Activated CD8-positive, alpha-beta T cell treated with anti-CD3 and anti-CD28 coated beads for 36 hours (primary cell): ENCODE measurements around the gene CNOT6. TPM values are rescaled to one million over a fixed set of nuclear protein-coding genes. Genes with fewer than 3 reads are reported as not detected.

ENCODE experiments used
- ATAC-seq: fragments of 200-7000 bp; cut with Tn5 transposase; one replicate; pipeline ENCODE4 v1.10.0; 2021; ENCODE audit warnings: mild to moderate bottlenecking, moderate library complexity
- CTCF ChIA-PET: fragments of 350-600 bp; sonication (Branson Sonifier 250); formaldehyde crosslinking; loops from one replicate; lab custom pipeline; 2021; ENCODE audit warnings: antibody characterized with exemption; lab: Charles Lee
- POLR2A ChIA-PET: fragments of 350-600 bp; sonication (Branson Sonifier 250); formaldehyde crosslinking; loops from one replicate; lab custom pipeline; 2021; ENCODE audit warnings: antibody characterized with exemption; lab: Charles Lee
- DNase-seq: peaks from one replicate; pipeline ENCODE4 v3.0.0-alpha.2; 2020
- H3K27ac Mint-ChIP-seq: one replicate; pipeline ENCODE4 v1.8.0; 2021; ENCODE audit warnings: mild to moderate bottlenecking, mixed read lengths
- H3K27me3 Mint-ChIP-seq: one replicate; pipeline ENCODE4 v1.8.0; 2021; ENCODE audit warnings: mixed read lengths
- H3K36me3 Mint-ChIP-seq: one replicate; pipeline ENCODE4 v1.8.0; 2021; ENCODE audit warnings: low read depth, mixed read lengths
- H3K4me1 Mint-ChIP-seq: one replicate; pipeline ENCODE4 v1.8.0; 2021; ENCODE audit warnings: low read depth, mixed read lengths
- H3K4me3 Mint-ChIP-seq: one replicate; pipeline ENCODE4 v1.8.0; 2021; ENCODE audit warnings: mild to moderate bottlenecking, moderate library complexity, mixed read lengths
- H3K9me3 Mint-ChIP-seq: one replicate; pipeline ENCODE4 v1.8.0; 2021; ENCODE audit warnings: mixed read lengths
- intact Hi-C: fragments of 100-400 bp; cut with micrococcal nuclease; formaldehyde crosslinking; loops from one replicate; pipeline ENCODE4 v1.10.0; 2022
- total RNA-seq, 2 experiments: library from RNA; stranded (reverse); gene quantifications; one replicate each; pipeline ENCODE4 v1.2.3, GENCODE V29; 2021
- TF ChIP-seq, protein P1 (sequence below): fragments of 200-600 bp; IDR thresholded peaks from one replicate; pipeline ENCODE4 v1.8.0; 2022; ENCODE audit warnings: antibody characterized with exemption, mild to moderate bottlenecking

The CNOT6 gene
- total RNA-seq, 2 experiments from 2014 or later: 28.4 to 30.4 TPM

GRCh38 chr5:180484813-180485212, 9.4 kb upstream of the CNOT6 start:
- Mint-ChIP-seq H3K27ac (no peak overlapping the region), H3K36me3 (no peaks in the 10 kb centered on the region), H3K9me3 (no peaks in the 10 kb centered on the region), H3K27me3 (no peaks in the 10 kb centered on the region), H3K4me1 (no peaks in the 10 kb centered on the region), H3K4me3 (no peak overlapping the region)
- no peak for DNase-seq
- CTCF ChIA-PET: no interaction called here
- TF ChIP-seq, protein P1, sequence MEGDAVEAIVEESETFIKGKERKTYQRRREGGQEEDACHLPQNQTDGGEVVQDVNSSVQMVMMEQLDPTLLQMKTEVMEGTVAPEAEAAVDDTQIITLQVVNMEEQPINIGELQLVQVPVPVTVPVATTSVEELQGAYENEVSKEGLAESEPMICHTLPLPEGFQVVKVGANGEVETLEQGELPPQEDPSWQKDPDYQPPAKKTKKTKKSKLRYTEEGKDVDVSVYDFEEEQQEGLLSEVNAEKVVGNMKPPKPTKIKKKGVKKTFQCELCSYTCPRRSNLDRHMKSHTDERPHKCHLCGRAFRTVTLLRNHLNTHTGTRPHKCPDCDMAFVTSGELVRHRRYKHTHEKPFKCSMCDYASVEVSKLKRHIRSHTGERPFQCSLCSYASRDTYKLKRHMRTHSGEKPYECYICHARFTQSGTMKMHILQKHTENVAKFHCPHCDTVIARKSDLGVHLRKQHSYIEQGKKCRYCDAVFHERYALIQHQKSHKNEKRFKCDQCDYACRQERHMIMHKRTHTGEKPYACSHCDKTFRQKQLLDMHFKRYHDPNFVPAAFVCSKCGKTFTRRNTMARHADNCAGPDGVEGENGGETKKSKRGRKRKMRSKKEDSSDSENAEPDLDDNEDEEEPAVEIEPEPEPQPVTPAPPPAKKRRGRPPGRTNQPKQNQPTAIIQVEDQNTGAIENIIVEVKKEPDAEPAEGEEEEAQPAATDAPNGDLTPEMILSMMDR: no peak
- no peak for ATAC-seq
- POLR2A ChIA-PET: no interaction called here
- intact Hi-C loops: no loop called here

DNA sequence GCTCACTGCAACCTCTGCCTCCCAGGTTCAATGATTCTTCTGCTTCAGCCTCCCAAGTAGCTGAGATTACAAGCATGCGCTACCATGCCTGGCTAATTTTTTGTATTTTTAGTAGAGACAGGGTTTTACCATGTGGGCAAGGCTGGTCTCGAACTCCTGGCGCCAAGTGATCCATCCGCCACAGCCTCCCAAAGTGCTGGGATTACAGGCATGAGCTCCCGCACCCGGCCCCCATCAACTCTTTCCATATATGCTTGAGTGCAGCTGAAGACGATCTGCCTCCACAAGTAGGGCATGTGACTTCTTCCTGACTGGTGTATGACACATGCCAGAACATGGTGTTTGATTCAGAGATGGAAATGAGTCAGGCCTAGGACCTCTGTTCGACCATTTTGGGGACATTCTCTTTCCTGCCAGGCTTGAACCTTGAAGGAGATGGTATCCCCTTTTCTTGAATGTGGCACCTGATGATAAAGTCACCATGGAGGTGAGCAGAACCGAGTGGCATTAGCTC, 7.5 kb upstream of the CNOT6 start:
- H3K27ac Mint-ChIP-seq: no peak overlapping the region
- H3K27me3 Mint-ChIP-seq: no peaks in the 10 kb centered on the region
- peaks cover 3% of the 10 kb centered on the region for H3K4me1 Mint-ChIP-seq
- intact Hi-C loops: no loop called here
- H3K9me3 Mint-ChIP-seq: no peaks in the 10 kb centered on the region
- ChIA-PET CTCF (interaction anchor here (0.7 to 0.8 kb wide), 2 partner anchors 158 to 673 kb away, joined by 3 to 4 read pairs; no protein-coding TSS in a partner anchor), POLR2A (no interaction called here)
- H3K4me3 Mint-ChIP-seq: no peak overlapping the region
- TF ChIP-seq, protein P1: no peak
- no peaks in the 10 kb centered on the region for H3K36me3 Mint-ChIP-seq
- ATAC-seq (no peak), DNase-seq (no peak)

- intact Hi-C loops: no loop called here
- TF ChIP-seq, protein P1: no peak
- Mint-ChIP-seq H3K4me3 (no peak overlapping the region), H3K9me3 (no peaks in the 10 kb centered on the region), H3K27me3 (no peaks in the 10 kb centered on the region), H3K4me1 (peaks cover 6% of the 10 kb centered on the region), H3K36me3 (no peaks in the 10 kb centered on the region), H3K27ac (no peak overlapping the region)
- ChIA-PET POLR2A (no interaction called here), CTCF (no interaction called here)
- DNase-seq (no peak), ATAC-seq (no peak)
These were observed 6.6 kb upstream of the CNOT6 start for GRCh38 chr5:180487556-180487955.

GRCh38 chr5:180491496-180491895, 2.7 kb upstream of the CNOT6 start:
- CTCF ChIA-PET: interaction anchor here (1.0 kb wide), 1 partner anchor 20 kb away, joined by 4 read pairs; no protein-coding TSS in a partner anchor
- ATAC-seq (no peak), DNase-seq (peak; percentile 12)
- no peaks in the 10 kb centered on the region for H3K9me3 Mint-ChIP-seq
- H3K27me3 Mint-ChIP-seq: no peaks in the 10 kb centered on the region
- POLR2A ChIA-PET: no interaction called here
- intact Hi-C loops: no loop called here
- TF ChIP-seq, protein P1: no peak
- H3K27ac Mint-ChIP-seq: no peak overlapping the region
- H3K4me1 Mint-ChIP-seq: peaks cover 23% of the 10 kb centered on the region
- no peak overlapping the region for H3K4me3 Mint-ChIP-seq
- H3K36me3 Mint-ChIP-seq: peaks cover 9% of the 10 kb centered on the region

DNA sequence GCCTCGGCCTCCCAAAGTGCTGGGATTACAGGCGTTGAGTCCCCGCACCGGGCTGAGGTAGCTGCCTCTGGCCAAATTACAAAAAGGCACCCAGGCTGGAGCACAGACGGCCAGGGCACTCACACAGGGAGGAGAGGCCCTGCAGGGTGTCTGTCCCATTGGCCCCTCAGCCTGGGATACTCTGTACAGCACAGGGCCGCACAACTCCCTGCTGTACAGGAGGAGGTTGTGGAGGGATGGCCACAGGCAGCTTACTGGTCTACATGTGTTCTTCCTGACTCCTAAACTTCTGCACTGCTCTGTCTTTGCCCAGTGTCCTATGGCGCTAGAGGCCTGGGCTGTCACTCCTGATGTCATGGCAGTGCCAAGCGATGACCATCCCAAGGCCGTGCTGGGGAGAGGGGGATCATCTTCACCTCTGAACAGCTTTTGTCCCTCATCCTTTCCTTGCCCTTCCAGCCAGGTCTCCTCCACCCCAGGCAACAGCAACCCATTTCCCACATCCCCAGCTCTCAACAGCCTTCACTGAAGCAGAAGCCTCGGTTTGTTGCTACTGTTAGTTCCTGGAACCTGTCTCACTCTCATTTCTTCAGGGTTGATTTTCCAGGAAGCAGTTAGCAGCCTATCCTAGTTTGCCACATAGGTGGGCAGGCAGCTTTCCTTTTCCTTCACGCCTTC, 1.8 kb upstream of the CNOT6 start:
- ChIA-PET CTCF (interaction anchor here (0.7 to 1.2 kb wide), 3 partner anchors 21 to 58 kb away, joined by 3 to 4 read pairs (median 3); no protein-coding TSS in a partner anchor), POLR2A (no interaction called here)
- ATAC-seq (no peak), DNase-seq (no peak)
- intact Hi-C loops: no loop called here
- H3K27ac Mint-ChIP-seq: peak overlapping the region; percentile 64
- peaks cover 9% of the 10 kb centered on the region for H3K36me3 Mint-ChIP-seq
- H3K9me3 Mint-ChIP-seq: no peaks in the 10 kb centered on the region
- peak overlapping the region; percentile 28 for H3K4me3 Mint-ChIP-seq
- H3K27me3 Mint-ChIP-seq: no peaks in the 10 kb centered on the region
- TF ChIP-seq, protein P1: no peak
- H3K4me1 Mint-ChIP-seq: peaks cover 23% of the 10 kb centered on the region
